Stimulated activated CD4-positive, alpha-beta T cell treated with anti-CD3 and anti-CD28 coated beads, Interleukin-1b, Interleukin-23, amount 100 ng/mL, for 1 hour (primary cell): Measurements from ENCODE around the gene ALDH1L1.

Experiments used
- DNase-seq, 2 donors: peaks; one replicate each; pipeline ENCODE4 v3.0.0-alpha.2; 2020; ENCODE audit warnings: low read depth in 2 of 2

Gene ALDH1L1

DNA sequence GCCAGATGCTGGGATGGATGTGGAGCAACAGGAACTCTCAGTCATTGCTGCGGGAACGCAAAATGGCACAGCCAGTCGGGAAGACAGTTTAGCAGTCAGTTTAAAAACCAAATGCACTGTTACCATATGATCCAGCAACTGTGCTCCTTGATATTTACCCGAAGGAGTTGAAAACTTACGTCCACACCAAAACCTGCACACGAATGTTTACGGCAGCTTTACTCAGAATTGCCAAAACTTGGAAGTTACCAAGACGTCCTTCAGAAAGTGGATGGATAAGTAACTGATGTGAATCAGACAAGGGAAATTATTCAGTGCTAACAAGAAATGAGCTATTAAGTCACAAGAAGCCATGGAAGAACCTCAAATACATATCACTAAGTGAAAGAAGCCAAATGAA lies 60.4 kb downstream of the ALDH1L1 start:
- no peak for DNase-seq

DNA sequence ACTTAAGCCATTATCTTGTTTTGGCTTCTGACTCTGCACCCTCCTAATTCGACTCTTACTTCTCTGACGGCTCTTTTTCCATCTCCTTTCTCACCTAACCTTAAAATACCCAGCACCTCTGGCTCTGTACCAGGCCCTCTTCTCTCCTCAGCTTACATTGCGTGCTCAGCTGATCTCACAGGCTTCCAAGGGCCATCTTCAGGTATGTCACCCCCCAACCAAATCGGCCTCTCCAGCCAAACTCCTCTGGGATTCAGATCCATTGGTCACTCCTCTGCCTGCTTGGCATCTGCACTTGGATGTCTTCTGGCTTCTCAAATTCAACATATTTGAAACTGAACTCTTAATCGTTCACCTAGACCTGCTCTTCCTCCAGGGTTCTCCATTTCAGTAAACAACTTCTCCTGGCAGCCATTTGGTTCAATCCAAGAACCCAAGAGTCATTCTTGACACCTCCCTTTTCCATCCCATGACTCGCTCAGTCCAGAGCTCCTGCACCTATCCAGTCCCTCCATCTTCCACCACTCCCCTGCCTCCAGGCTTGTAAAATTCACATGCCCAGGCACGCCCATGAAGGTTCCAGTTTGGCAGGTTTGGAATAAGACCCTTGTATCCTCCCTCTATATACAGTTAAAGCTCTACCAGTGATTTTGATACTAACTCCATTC lies 61.2 kb downstream of the ALDH1L1 start:
- DNase-seq: no peak

DNA sequence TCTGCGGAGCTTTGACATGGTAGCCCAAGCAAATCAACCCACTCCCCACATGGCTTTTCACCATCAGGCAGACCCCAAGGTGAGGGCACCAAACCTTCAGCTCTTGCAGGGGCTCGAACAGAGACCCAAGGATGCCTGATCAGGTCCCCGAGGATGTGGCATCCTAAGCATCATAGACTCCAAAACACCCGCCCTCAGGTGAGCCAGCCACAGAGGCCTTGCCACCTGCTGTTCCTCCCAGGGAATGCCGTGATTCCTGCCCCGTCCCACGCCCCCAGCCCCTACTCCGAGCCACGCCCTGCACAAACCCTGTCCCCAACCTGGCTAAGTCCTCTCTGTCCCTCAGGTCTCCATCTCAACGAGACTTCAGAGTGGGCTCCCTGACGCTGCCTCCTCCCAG lies 61.8 kb downstream of the ALDH1L1 start:
- no peak for DNase-seq

DNA sequence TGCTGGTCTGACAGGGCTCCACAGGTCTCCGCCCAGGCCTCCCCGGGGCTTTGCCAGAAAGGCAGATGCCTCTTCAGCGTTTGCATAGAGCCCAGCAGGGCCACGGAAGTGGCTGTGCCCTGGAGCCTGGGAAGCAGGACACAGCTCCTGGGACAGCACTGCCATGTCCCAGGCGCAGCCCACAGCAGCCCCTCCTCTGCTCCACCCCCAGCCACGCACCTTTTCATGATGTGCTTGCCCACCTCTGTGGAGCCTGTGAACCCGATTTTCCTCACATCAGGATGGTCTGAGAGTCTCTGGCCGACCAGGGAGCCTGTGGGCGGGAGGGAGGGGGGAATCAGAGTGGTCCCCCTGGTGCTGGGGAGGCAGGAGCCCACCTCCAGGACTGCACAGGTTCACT lies 62.6 kb downstream of the ALDH1L1 start:
- DNase-seq: no peak

DNA sequence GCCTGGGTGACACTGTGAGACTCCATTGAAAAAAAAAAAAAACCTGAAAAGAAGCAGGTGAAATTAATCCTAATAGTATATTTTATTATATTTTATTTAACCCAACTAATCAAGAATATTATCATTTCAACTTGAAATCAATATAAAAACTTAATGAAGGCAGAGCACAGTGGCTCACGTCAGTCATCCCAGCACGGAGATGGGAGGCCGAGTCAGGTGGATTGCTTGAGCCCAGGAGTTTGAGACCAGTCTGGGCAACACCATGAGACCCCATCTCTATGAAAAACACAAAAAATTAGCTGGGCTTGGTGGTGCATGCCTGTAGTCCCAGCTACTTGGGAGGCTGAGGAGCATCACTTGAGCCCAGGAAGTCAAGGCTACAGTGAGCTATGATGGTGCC lies 63.2 kb downstream of the ALDH1L1 start:
- no peak for DNase-seq

DNA sequence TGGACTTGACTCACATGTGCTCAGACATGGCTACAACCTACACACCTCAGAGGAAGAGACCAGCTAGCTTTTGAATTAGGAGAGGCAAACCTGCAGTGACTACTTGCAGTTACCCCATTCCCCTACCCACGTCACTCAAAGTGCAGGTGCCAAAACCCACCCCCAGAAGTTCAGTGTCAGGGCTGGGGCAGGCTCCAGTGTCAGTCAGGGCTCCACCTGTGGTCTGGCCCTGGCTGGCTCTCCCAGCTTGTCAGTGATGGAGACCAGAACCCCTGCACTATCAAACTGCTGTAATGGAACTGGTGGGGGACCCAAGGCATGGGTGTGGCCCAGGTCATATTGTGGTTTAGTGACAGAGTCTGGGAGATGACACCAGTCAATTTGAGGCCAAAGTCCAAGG lies 63.9 kb downstream of the ALDH1L1 start:
- DNase-seq: no peak

DNA sequence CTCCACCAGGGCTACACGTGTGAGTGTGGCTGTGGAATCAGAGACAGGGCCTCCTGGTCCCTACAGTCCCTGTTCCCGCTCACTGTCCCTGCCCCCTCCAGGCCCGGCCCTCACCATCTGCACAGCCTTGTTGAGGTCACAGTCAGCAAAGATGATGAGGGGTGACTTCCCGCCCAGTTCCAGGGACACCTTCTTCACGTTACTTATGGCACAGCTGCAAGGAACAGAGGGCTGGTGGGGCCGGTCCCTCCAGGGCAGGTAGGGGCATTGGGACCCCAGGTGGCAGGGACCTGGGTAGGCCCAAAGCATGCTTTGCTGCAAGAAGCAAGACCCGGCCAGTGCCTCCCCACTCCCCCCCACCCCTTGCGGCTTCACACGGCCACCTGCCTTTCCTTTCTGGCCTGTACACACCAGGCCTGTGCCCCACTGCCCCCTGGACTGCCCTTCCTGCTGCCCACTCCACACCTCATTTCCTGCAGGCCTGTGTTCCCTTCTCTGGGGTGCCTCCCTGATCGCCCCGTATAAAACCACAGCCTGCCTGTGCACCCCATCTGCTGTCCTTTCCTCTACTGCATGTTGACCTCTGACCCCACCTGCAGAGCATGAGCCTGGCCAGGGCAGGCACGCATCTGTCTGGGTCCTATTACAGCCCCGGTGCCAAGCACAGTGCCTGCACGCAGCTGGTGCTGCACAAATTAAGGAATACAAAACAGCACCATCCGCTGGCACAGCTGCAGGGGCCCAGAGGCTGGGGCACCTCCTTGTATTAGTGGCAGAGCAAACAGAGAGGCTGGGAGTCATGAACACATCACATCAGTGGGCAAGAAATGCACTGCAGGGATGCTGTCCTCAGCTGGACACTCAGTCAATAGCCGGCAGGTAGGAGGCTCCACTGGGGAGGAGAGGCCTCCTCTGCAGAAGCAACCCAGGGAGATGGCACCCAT lies 65.7 kb downstream of the ALDH1L1 start:
- DNase-seq: no peak

DNA sequence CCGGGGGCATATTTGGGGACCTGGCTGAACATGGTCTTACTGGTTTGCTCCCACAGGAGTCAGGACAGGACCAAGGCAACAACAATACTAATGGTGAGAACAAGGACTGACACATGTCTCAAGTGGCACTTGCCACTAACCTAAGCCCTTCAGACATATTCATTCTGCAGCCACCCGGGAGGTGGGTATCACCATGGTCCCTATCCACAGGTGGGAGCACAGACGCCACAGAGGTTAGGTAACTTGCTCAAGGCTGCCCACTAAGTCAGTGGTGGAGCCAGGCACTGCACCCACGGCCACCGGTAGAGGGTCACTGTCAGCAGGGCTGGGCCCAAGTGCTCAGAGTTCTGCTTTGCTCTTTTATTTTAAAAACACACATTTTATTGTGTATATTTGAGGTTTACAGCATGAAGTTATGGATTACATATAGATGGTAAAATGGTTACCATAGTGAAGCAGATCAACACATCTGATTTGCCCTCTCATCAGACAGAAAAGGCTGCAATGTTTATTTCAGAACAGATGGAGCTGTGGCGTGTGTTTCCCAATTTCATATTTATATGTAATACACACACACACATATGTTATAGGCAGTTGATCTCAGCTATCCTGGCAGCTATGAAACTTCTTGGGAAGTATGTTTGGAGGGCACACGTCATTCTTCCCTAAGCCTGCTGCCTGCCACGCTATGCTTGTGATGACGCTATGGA lies 66.5 kb downstream of the ALDH1L1 start:
- DNase-seq: no peak

DNA sequence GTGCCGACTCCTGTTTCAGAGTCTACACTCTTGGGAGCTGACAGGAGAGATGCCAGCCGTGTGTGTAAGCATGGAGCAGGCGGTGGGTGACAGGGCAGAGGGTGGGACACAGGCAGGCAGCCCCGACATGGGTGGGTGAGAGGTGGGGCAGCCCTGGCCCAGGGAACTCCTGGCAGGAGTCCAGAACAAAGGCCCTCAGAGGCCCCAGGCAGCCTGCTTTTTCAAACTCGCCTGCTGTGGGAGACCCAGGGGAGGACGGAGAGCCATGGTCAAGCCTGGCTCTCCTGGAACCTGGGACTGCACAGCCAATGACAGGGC lies 67.2 kb downstream of the ALDH1L1 start:
- no peak for DNase-seq

DNA sequence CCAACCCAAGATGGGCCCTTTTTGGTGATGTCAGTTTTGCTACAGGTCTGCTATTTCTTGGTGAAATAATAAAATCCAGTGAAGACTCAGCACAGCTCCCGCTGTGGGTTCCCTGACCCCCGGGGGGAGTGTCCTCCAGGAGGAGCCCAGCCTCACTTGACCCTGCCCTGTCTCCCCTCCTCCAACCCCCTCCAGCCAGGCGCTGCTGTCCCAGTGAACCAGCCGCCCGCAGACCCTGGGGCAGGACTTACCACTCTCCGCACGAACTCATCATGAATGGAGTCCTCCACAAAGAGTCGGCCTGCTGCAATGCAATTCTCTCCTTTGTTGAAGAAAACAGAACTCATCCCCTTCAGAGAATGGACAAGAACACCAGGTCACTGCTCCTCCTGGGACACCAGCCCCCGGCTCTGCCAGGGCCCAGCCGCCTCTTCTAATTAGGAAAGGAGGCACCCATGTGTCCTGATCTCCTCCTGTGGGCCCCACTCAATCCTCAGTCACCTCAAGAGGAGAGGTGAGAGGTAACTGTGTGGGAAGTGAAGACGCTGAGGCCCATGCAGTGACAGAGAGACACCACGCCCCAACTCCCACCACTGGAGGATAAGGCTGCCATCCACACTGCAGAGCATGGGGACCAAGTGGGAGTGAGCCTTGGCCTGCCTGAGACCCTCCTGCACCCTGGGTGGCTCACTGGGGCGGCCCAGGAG lies 67.7 kb downstream of the ALDH1L1 start:
- DNase-seq: no peak

DNA sequence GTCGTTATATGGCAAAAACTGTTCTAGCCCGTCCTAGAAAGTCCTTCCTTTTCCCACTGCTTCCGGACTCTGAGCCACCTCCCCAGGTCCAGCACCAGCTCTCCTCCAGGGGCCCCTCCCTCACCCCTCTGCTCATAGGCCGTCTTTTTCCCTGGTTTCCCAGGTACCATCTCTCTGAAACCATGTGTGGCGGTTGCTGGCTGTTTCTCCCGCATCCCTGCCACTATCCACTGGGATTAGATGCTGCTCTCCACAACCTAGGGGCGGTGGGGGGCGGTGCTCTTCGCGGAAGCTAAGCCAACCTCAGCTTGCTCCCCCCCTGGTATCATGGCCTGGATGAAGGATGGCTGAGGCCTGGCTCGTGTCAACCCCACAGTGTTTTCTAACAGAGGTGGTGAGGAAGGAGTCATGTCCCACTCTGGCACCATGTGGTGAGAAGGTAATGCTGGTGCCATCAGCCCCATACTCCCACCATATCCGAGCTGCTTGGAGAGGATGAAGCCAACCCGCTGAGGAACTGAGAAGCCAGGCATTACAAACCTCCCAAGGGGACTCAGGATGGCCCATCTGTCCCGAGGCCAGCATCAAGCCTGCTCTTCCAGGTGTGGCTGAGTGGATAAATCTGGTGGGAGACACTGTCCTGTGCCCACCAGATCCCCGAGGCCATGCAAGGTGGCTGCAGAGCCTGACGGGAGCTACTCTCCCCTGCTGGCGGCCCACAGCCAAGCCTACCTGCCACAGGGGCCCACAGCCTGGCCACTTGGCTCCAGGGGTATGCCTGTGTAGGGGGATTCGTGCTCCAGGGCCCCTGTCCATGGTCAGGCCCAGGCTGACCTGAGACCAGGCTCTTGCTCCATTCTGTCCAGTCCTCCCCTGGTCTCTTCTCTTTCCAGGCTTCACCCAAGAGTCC lies 68.6 kb downstream of the ALDH1L1 start:
- DNase-seq: no peak

DNA sequence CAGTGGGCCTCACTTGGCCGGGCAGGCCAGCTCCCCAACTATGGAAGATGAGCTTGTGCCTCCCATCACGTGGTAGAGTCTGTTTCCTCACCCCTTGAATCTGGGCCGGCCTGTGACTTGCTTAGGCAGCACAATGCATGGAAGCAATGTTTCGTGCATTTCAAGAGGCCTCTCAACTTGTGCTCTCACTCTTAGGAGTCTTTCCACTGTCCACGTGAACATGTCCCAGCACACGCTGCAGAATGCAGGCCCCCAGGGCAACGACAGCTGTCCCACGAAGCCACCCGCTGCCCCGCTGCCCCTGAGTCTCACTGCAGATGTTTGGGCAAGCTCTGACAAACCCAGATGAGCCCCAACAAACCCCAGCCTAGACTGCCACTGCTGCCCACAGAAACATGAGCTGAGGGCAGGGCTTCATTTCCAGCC lies 69.2 kb downstream of the ALDH1L1 start:
- DNase-seq: no peak

DNA sequence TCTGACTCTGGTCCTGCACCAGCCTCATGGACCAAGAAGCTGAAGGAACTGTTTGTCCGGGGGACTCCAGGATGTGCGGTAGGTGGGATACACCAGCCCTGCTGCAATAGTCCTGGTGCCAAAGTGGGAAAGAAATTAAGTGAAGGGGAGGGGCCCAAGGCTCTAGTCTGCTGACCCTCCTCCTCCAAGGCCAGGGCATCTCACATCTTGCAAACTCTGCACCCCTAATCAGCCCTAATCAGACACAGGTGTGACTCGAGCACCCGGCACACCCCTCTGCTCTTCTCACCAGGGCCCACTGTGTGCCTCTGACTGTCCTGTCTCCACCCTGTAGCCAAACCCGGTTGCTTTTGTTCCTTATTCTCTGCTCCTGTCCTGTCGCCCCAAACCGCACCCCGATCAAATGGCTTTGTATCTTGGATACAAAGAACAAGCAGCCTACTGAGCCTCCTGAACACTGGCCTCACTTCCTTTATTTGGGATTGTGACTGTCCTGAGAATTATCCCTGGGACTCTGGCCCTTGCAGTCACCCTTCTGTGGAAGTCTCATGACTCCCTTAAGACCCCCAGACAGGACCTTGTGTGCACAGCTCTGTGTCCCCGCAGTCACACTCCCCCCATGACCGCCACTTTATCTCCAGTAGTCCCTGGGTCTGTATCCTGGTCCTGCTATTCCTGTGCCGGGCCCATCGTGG lies 69.8 kb downstream of the ALDH1L1 start:
- DNase-seq: no peak

DNA sequence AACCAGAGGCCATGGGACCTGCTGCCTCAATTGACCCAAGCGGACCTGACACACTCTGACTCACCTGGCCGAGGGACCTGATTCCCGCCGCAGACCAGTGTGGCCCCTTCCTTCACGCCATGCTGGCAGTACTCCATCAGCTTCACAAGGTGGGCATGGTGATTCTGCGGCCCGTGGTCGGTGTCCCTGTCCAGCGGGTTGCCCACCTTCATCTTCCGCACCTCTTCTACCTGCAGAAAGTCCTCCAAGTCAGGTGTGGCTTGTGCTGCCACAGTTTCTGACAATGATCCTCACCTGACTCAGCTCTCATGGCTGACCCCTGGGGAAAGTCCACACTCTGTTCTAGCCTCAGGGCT lies 70.5 kb downstream of the ALDH1L1 start:
- DNase-seq: no peak

DNA sequence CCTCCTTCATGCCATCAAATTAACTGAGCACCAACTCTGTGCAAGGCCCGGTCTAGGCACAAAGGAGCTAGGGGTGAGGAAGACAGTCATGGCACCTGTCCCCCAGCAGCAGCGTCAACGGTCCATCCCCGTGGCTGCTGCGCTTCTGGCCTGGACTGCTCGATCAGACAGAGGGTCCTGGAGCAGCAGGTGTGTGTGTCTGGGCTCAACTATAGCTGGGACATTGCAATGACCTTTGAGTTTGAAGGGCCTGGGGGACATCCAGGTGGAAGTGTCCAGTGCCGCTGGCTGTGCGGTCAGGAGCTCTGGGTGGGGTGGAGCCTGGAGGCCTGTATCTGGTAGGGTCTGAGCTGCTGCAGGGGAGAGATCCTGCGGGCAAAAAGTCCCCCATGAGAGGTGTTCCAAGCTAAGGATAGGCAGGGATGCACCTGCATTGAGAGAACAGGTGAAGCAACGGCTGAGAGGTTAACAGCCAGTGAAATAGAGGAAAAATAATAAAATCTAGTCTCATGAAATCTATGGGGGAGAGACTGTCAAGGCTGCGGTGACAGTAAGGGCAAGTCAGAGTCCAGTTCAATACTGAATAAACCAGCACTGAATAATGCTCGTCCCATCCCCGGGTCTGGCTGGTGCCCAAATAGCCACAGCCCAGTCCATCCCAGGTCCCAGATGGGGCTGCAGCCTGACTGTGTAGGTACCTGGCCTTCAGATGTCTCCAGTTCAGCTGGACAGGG lies 71.1 kb downstream of the ALDH1L1 start:
- no peak for DNase-seq

DNA sequence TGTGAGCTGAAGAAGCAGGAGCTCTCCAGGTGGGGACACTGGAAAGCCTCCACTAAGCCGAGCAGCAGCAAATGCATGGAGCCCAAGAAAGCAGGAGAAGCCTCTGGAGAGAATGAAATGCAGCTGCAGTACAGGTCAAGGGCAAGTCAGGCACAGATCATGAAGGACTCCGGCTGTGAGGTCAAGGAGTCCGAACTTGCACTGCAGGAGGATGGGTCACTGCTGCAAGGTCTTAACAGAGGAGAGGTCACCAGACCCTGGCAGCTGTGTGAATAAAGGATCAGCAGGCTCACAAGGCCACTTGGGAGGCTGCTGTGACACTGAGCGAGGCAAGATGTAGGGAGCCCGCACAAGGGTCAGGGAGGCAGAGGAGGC lies 71.7 kb downstream of the ALDH1L1 start:
- DNase-seq: no peak

DNA sequence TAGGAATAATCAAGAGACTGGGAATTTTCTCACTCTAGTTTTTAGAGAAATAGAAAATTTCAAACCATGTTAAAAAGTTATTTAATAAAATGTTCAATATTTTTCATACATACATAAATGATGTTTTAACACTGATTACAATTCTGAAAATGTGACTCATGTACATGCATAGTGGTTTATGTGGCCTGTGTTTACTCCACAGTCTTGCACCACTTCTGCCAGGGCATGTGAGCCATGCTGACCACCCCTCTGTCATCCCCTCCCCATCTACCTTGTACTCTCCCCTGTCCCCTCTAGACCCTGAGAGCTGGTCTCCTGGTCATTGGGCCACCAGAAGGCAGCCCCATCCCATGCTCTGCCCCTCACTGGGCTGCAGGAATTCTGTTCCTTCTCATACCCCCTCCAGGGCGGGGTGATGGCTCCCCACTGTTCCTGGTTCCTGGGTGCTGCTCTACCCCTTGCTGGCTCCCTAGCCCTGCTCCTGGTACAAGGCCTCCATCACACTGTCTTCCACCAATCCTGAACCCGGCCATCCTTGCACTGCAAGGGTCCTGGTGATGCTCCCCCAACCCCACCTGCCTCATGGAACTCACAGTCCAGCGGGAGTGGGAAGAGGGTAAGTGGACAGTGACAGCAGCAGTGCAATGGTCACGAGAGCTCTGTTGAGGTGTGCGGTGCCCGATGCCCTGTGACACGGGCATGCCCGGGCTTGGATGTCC lies 72.3 kb downstream of the ALDH1L1 start:
- no peak for DNase-seq

DNA sequence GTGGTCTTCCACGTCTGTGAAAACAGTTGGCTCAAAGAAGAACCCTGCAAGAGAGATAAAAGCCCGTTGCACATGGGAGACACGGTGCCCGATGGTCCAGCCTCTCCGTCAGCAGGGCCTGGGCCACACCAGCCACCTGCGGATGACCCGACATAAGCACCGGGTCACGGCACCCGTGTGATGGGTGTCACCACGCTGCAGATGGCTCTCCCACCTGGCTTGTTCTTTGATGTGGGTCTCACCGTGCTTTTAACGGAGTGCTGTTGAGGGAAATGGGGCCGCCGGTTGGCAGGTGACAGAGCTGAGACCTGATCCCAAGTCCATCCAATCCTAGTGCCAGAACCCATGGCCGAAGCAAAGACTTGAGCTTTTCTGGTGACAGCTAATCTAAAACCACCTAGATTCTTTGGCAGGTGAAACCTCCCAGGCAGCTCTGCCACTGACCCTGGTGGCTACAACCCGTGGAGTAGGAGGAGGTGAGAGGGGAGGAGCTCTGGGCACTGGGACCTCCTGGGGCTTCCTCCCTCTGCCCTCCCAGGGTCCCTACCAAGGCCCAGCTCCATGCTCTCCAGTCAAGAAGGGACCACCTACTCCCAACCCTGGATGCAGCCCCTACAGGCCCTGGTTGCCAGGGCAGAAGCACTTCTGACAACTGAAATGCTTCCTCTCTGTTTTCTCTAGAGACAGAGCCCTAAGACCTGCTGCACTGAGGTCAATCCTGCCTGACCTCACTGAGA lies 73.0 kb downstream of the ALDH1L1 start:
- DNase-seq: no peak
